ENCODE data around the gene ZSWIM5.
"Not testable (repeated sequence)": the region's sequence is repeated elsewhere in the genome, so short reads cannot be mapped to it uniquely, and the experiment has no call there.

The ZSWIM5 gene

GRCh38 chr1:45093334-45093733 is 113.1 kb downstream of the ZSWIM5 start:
- no peak for DNase-seq

GRCh38 chr1:45089711-45090110 is 116.7 kb downstream of the ZSWIM5 start:
- DNase-seq: no peak

- no peak for DNase-seq
Measured at GRCh38 chr1:45084562-45084961, 121.8 kb downstream of the ZSWIM5 start.

GRCh38 chr1:45079533-45079932 is 126.9 kb downstream of the ZSWIM5 start:
- DNase-seq: no peak

- not testable (repeated sequence) for DNase-seq
Measured at GRCh38 chr1:45076959-45077358, 129.4 kb downstream of the ZSWIM5 start.

- no peak for DNase-seq
Measured at GRCh38 chr1:45071567-45071966, 134.8 kb downstream of the ZSWIM5 start.

GRCh38 chr1:45067806-45068205 is 138.6 kb downstream of the ZSWIM5 start:
- no peak for DNase-seq

- DNase-seq: no peak
Measured at GRCh38 chr1:45065083-45065482, 141.3 kb downstream of the ZSWIM5 start.

- not testable (repeated sequence) for DNase-seq
Measured at GRCh38 chr1:45062463-45062862, 143.9 kb downstream of the ZSWIM5 start.

- DNase-seq: no peak
Measured at GRCh38 chr1:45059829-45060228, 146.6 kb downstream of the ZSWIM5 start.

GRCh38 chr1:45057542-45057941 is 148.9 kb downstream of the ZSWIM5 start:
- DNase-seq: no peak

- DNase-seq: no peak
Measured at GRCh38 chr1:45051005-45051772, 155.2 kb downstream of the ZSWIM5 start.

GRCh38 chr1:45047032-45047431 is 159.4 kb downstream of the ZSWIM5 start:
- DNase-seq: no peak

GRCh38 chr1:45044916-45045315 is 161.5 kb downstream of the ZSWIM5 start:
- no peak for DNase-seq

GRCh38 chr1:45043094-45043493 is 163.3 kb downstream of the ZSWIM5 start:
- DNase-seq: no peak

GRCh38 chr1:45040297-45040696 is 166.1 kb downstream of the ZSWIM5 start:
- no peak for DNase-seq

GRCh38 chr1:45038661-45039364 is 167.6 kb downstream of the ZSWIM5 start:
- DNase-seq: no peak

- no peak for DNase-seq
Measured at GRCh38 chr1:45038240-45038639, 168.2 kb downstream of the ZSWIM5 start.

GRCh38 chr1:45037456-45037855 is 168.9 kb downstream of the ZSWIM5 start:
- no peak for DNase-seq

GRCh38 chr1:45035631-45036301 is 170.6 kb downstream of the ZSWIM5 start:
- DNase-seq: no peak

GRCh38 chr1:45033356-45033755 is 173.0 kb downstream of the ZSWIM5 start:
- no peak for DNase-seq

GRCh38 chr1:45032837-45033236 is 173.6 kb downstream of the ZSWIM5 start:
- DNase-seq: no peak

GRCh38 chr1:45026446-45026845 is 180.0 kb downstream of the ZSWIM5 start:
- no peak for DNase-seq

All from right kidney (tissue), 1 donor.